Psoas muscle (tissue), 8 donors: Measurements from ENCODE around the gene COBL. TPM values are rescaled to one million over a fixed set of nuclear protein-coding genes. Genes with fewer than 3 reads are reported as not detected.

ENCODE experiments used
- ATAC-seq, 4 donors: fragments of 200-7000 bp; cut with Tn5 transposase; one replicate each; pipeline ENCODE4 v1.9.1; 2020; ENCODE audit warnings: moderate library complexity in 3 of 4, mild to moderate bottlenecking in 2 of 4
- DNase-seq, 2 donors: peaks; one replicate each; pipeline ENCODE4 v3.0.0-alpha.2; 2020
- H3K27ac ChIP-seq: fragments of 200-600 bp; one replicate; pipeline ENCODE4 v1.8.0; 2022
- H3K27me3 ChIP-seq, 3 donors: fragments of 200-600 bp in 1 of 3; one replicate each; pipeline versions ENCODE4 v1.6.1 to v1.8.0; 2013 to 2022; ENCODE audit warnings: low read length in 2 of 3, mild to moderate bottlenecking in 2 of 3, moderate library complexity in 1 of 3; ENCODE audit not compliant: insufficient read depth in 3 of 3
- H3K36me3 ChIP-seq, 2 donors: fragments of 200-600 bp in 1 of 2; one replicate each; pipeline versions ENCODE4 v1.6.1 to v1.8.0; 2013 to 2022; ENCODE audit warnings: low read depth in 1 of 2, mild to moderate bottlenecking in 1 of 2, moderate library complexity in 1 of 2; ENCODE audit not compliant: insufficient read depth in 1 of 2
- H3K4me1 ChIP-seq: fragments of 200-600 bp; one replicate; pipeline ENCODE4 v1.8.0; 2022
- H3K4me3 ChIP-seq: fragments of 200-600 bp; one replicate; pipeline ENCODE4 v1.8.0; 2022; ENCODE audit warnings: mild to moderate bottlenecking
- H3K9me3 ChIP-seq: fragments of 200-600 bp; one replicate; pipeline ENCODE4 v1.8.0; 2022
- CTCF ChIP-seq: fragments of 200-600 bp; IDR thresholded peaks from one replicate; pipeline ENCODE4 v1.8.0; 2022; ENCODE audit warnings: antibody characterized with exemption
- whole genome bisulfite sequencing, 3 donors: extraction: QIAGEN DNeasy Blood & Tissue Kit; methylation state at CpG; one replicate each; pipeline versions ENCODE4 v1.1.6 to v1.1.7; 2013; 5-methylcytosine and 5-hydroxymethylcytosine counted together
- intact Hi-C, 2 donors: fragments of 100-400 bp; cut with DNase I; formaldehyde crosslinking; loops; one replicate each; pipeline versions ENCODE4 v1.11.0 to v1.14.2; 2022
- polyA plus RNA-seq, 3 donors: library from polyadenylated mRNA; stranded (reverse); fragments of 200-250 nt; gene quantifications; one replicate each; pipeline ENCODE4 v1.2.3, GENCODE V29; 2013
- total RNA-seq, 4 donors: library from RNA; stranded (reverse); fragmentation: NEBNext Ultra II Directional in 2 of 4; extraction: Animal tissue kit (Norgen Biotek cat#: 25700) in 2 of 4; gene quantifications; one replicate each; pipeline versions ENCODE4 v1.2.1 to v1.2.4, GENCODE V29; 2021 to 2023
- donor health status: healthy with polysubstance abuse.
- donor health status: DM: no; HTN: no; CAD: no; lungs with moderate emphysema.
- donor health status: Bipolar disorder and iron deficiency.
- donor health status: healthy.
- donor health status: DM: yes; HTN: yes; CAD: no.
- donor health status: DM: no; HTN: no; CAD: no.
- donor health status: DM: no; HTN: no; CAD: no.
- donor health status: DM: yes; HTN: yes; CAD: no.

The COBL gene
- total and polyA plus RNA-seq, 7 donors = 57.5 to 139 (median 115) TPM

GRCh38 chr7:51344406-51345138 lies 28.0 kb upstream of the COBL start:
- intact Hi-C loops = no loop called here
- Histone ChIP-seq H3K4me3 (no peak overlapping the region), H3K27me3 (no peaks in the 10 kb centered on the region), H3K36me3 (no peaks in the 10 kb centered on the region), H3K4me1 (no peaks in the 10 kb centered on the region), H3K27ac (no peak overlapping the region), H3K9me3 (no peaks in the 10 kb centered on the region)
- no peak for TF ChIP-seq CTCF
- ATAC-seq (peak in 1 of 4 donors; percentile 40), DNase-seq (no peak)
- WGBS, 3 donors = 48 to 59% (median 52%) methylated on average over 6 of the region's 6 CpGs

GRCh38 chr7:51340936-51341335 lies 24.3 kb upstream of the COBL start:
- Histone ChIP-seq H3K4me1 (no peaks in the 10 kb centered on the region), H3K9me3 (no peaks in the 10 kb centered on the region), H3K4me3 (no peak overlapping the region), H3K27me3 (no peaks in the 10 kb centered on the region), H3K27ac (no peak overlapping the region), H3K36me3 (no peaks in the 10 kb centered on the region)
- intact Hi-C loops = no loop called here
- TF ChIP-seq CTCF = no peak
- ATAC-seq = no peak
- DNase-seq = no peak
- WGBS, 3 donors = 97% methylated on average over 6 of the region's 6 CpGs

- WGBS, 3 donors = 68 to 85% (median 73%) methylated on average over 9 of the region's 9 CpGs
- H3K4me3 ChIP-seq = no peak overlapping the region
- no peak overlapping the region for H3K27ac ChIP-seq
- no peak for DNase-seq
- no peak for TF ChIP-seq CTCF
- H3K27me3 ChIP-seq = no peaks in the 10 kb centered on the region
- H3K9me3 ChIP-seq = no peaks in the 10 kb centered on the region
- no peak for ATAC-seq
- no peaks in the 10 kb centered on the region for H3K4me1 ChIP-seq
- H3K36me3 ChIP-seq = no peaks in the 10 kb centered on the region
- intact Hi-C loops = no loop called here
These were observed 23.6 kb upstream of the COBL start for GRCh38 chr7:51340029-51340838.

GRCh38 chr7:51335057-51335456 lies 18.4 kb upstream of the COBL start:
- 85 to 89% (median 88%) methylated on average over 2 of the region's 2 CpGs for WGBS, 3 donors
- intact Hi-C loops = no loop called here
- no peak for TF ChIP-seq CTCF
- peak in 1 of 4 donors; percentile 48 for ATAC-seq
- DNase-seq = no peak
- H3K27me3 ChIP-seq = no peaks in the 10 kb centered on the region
- no peaks in the 10 kb centered on the region for H3K9me3 ChIP-seq
- no peaks in the 10 kb centered on the region for H3K4me1 ChIP-seq
- H3K4me3 ChIP-seq = no peak overlapping the region
- no peaks in the 10 kb centered on the region for H3K36me3 ChIP-seq
- no peak overlapping the region for H3K27ac ChIP-seq
